HEK293 (cell line): ENCODE measurements around the gene FNDC3A.

Experiments used
- ZBTB49 ChIP-seq: fragments of 450-650 bp; formaldehyde crosslinking; IDR thresholded peaks from 2 replicates; pipeline ENCODE4 v1.5.1; 2016; ENCODE audit warnings: missing biosample characterization, missing genetic modification characterization, low read depth
- ZFP3 ChIP-seq: fragments of 450-650 bp; formaldehyde crosslinking; IDR thresholded peaks from 2 replicates; pipeline ENCODE4 v1.5.1; 2016; ENCODE audit warnings: low read depth, missing biosample characterization, missing genetic modification characterization
- ZNF335 ChIP-seq: fragments of 450-650 bp; formaldehyde crosslinking; conservative IDR thresholded peaks from 2 replicates; pipeline ENCODE4 v1.5.1; 2016; ENCODE audit warnings: missing biosample characterization, missing genetic modification characterization
- TF ChIP-seq, protein P1 (sequence below): fragments of 450-650 bp; formaldehyde crosslinking; IDR thresholded peaks from 2 replicates; pipeline ENCODE4 v1.5.1; 2016; ENCODE audit warnings: missing biosample characterization, missing genetic modification characterization, low read depth

DNA sequence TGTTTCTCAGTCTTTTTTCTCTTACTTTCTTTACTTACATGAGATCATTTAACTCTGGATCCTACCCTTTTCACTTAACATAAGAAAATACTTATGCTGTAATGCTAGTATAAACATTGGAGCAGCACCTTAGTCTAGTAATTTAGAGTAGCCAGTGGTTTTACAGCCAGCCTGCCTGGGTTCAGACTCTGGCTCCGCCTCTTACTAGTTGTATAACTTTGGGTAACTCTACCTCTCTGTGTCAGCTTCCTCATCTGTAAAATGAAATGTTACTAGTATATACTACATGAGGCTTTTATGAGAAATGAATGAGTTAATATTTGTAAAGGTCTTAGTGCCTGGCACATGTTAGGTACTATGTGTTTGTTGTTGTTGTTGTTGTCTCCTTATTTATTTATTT lies 277.6 kb downstream of the FNDC3A start:
- TF ChIP-seq, protein P1, sequence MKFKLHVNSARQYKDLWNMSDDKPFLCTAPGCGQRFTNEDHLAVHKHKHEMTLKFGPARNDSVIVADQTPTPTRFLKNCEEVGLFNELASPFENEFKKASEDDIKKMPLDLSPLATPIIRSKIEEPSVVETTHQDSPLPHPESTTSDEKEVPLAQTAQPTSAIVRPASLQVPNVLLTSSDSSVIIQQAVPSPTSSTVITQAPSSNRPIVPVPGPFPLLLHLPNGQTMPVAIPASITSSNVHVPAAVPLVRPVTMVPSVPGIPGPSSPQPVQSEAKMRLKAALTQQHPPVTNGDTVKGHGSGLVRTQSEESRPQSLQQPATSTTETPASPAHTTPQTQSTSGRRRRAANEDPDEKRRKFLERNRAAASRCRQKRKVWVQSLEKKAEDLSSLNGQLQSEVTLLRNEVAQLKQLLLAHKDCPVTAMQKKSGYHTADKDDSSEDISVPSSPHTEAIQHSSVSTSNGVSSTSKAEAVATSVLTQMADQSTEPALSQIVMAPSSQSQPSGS (tag by site-specific recombination), result no peak
- TF ChIP-seq ZNF335 (tag by site-specific recombination), result no peak
- no peak for TF ChIP-seq ZBTB49 (tag by site-specific recombination)
- no peak for TF ChIP-seq ZFP3 (tag by site-specific recombination)
